Fibroblast of peridontal ligament (primary cell): ENCODE measurements around the gene MEGF8.
A peak's percentile ranks its signal among the peaks of the same experiment; 100 is the strongest.

ENCODE experiments used
- DNase-seq: peaks from one replicate; pipeline ENCODE4 v3.0.0-alpha.2; 2010; ENCODE audit errors: extremely low read depth

The MEGF8 gene

DNA sequence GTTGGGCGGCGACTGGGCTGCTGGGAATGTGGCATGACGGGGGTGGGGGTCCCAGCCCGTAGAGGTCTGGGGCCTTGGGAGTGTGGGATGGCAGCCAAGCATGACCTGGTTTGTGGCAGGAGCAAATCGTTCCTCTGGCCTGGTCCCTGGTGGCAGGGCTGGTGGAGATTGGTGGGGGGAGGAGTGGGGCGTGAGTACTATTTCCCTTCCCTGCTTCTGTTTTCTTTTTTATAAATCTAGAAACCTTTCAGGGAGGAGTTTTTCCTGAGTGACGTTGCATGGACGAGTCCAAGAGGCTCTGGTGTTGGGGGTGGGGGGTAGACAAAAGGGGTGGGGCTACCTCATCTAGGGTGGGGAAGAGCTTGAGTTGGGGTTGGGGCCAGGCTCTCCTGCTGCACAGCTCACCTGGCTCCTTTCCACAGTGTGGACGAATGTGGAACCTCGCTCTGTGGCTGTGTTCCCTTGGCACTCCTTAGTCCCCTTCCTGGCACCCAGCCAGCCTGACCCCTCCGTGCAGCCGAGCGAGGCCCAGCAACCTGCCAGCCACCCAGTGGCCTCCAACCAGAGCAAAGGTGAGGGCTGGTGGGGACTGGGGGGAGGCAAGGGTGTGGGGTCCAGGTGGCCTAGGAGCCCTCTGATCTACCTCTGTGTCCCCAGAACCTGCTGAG lies 39.0 kb upstream of the MEGF8 start:
- no peak for DNase-seq

DNA sequence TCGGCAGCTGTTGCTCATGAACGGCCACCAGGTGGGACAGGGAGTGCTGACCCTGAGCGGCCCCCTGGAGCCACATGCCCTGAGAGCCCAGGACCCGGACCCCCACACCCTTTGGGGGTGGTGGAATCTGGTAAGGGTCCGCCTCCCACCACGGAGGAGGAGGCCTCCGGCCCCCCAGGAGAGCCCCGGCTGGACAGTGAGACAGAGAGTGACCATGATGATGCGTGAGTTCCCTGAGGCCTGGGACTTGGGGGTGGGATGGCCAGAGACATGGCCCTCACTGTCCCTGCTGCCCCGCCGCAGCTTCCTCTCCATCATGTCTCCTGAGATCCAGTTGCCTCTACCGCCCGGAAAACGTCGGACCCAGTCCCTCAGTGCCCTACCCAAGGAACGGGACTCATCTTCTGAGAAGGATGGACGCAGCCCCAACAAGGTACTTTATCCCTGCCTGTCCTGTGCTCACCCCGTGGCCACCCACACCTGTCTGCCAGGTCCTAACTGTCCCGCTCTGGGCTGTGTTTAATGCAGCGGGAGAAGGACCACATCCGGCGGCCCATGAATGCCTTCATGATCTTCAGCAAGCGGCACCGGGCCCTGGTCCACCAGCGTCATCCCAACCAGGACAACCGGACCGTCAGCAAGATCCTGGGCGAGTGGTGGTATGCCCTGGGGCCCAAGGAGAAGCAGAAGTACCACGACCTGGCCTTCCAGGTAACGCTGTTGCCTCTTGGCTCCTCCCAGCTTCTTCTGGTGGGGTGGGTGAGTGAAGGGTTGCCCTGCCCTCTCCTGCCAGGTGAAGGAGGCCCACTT lies 38.2 kb upstream of the MEGF8 start:
- no peak for DNase-seq

DNA sequence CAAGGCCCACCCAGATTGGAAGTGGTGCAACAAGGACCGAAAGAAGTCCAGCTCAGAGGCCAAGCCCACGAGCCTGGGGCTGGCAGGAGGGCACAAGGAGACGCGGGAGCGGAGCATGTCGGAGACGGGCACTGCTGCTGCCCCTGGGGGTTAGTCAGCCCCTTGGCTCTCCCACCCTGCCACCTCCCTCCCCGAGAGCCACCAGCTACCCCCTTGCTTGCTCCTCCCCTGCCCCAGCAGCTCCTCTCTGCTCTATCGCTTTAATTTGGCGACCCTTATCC lies 37.7 kb upstream of the MEGF8 start:
- DNase-seq: no peak

DNA sequence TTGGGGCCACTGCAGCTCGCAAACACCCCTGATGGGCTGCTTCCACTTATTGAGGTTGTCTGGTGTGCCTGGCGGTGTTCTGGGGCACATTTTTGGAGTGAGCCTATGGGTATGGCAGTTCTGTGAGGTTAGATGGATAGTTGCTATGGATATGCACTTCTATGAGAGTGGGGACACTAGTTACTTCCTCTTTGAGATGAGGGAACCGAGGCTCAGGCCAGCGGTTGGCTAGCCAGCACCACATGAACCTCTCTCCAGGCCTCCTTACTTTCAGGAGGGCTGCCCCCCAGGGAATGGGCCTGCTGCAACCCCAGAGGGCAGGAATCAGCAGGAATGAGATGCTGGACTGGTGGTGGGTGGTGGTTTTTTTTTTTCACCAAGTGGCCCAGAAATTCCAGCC lies 37.0 kb upstream of the MEGF8 start:
- DNase-seq: no peak

DNA sequence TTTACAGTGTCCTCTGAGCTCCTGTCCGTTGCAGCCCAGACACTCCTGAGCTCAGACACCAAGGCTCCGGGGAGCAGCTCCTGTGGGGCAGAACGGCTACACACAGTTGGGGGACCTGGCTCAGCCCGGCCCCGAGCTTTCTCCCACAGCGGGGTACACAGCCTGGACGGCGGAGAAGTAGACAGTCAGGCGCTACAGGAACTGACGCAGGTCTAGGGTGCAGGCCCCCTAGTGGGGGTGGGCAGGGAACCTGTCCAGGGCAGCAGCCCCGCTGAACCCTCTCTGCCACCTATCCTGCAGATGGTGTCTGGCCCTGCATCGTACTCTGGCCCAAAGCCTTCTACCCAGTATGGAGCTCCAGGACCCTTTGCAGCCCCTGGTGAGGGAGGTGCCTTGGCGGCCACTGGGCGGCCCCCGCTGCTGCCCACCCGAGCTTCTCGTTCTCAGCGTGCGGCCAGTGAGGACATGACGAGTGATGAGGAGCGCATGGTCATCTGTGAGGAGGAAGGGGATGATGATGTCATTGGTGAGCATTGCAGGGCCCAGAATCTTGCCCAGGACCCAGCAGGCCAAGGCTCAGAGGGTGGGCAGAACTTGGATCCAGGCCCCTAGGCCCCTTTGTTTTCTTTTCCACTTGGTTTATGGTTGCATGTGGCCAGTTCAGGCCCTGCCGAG lies 36.4 kb upstream of the MEGF8 start:
- no peak for DNase-seq

DNA sequence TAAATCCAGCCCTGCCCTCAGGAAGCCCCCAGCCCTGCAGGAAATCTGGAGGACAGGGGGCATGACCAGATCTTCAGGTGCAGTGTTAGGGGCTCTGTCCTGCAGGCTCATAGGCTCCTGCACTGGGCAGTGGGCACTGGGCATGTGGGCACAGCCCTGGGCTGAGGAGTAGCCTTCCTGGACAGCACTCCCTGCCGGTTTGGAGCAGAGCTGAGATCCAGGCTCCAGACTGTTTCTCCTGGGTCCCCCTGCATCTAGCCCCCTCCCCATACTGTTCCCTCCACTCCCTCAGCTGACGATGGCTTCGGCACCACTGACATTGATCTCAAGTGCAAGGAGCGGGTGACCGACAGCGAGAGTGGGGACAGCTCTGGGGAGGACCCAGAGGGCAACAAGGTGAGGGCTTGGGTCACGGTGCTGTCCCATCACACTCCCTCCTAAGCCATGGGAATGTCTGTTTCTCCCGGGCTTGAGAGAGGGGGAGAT lies 35.8 kb upstream of the MEGF8 start:
- DNase-seq: no peak

DNA sequence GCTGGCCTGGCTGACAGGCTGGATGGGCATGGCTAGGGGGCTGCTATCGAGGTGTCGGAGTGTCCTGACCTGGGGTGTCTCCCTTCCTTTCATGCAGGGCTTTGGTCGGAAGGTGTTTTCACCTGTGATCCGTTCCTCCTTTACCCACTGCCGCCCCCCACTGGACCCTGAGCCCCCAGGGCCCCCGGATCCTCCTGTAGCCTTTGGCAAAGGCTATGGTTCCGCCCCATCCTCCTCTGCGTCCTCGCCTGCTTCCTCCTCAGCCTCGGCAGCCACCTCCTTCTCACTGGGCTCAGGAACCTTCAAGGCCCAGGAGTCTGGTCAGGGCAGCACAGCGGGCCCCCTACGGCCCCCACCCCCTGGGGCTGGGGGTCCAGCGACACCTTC lies 35.3 kb upstream of the MEGF8 start:
- DNase-seq: no peak

DNA sequence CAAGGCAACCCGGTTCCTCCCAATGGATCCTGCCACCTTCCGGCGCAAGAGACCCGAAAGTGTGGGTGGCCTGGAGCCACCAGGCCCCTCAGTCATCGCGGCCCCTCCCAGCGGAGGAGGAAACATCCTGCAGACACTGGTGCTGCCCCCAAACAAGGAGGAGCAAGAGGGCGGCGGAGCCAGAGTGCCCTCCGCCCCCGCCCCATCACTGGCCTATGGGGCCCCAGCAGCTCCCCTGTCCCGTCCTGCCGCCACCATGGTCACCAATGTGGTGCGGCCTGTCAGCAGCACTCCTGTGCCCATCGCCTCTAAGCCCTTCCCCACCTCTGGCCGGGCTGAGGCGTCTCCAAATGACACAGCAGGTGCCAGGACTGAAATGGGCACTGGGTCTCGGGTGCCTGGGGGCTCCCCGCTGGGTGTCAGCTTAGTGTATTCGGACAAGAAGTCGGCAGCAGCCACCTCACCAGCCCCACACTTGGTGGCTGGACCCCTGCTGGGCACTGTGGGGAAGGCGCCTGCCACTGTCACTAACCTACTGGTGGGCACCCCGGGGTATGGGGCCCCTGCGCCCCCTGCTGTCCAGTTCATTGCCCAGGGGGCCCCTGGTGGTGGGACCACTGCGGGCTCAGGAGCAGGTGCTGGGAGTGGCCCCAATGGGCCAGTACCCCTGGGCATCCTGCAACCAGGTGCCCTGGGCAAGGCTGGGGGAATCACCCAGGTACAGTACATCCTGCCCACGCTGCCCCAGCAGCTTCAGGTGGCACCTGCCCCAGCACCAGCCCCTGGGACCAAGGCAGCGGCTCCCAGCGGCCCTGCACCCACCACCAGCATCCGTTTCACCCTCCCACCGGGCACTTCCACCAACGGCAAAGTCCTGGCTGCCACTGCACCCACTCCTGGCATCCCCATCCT lies 34.7 kb upstream of the MEGF8 start:
- DNase-seq: no peak

DNA sequence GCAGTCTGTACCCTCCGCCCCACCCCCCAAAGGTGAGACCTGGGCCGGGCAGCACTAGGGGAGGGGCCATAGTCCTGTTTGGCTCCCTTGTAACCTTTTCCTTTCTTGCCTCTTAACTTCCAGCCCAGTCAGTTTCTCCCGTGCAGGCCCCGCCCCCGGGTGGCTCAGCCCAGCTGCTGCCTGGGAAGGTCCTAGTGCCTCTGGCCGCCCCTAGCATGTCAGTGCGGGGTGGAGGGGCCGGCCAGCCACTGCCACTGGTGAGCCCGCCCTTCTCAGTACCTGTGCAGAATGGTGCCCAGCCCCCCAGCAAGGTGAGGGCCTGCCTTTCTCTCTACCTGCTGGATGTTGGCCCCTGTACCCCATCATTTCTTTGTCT lies 34.0 kb upstream of the MEGF8 start:
- no peak for DNase-seq

DNA sequence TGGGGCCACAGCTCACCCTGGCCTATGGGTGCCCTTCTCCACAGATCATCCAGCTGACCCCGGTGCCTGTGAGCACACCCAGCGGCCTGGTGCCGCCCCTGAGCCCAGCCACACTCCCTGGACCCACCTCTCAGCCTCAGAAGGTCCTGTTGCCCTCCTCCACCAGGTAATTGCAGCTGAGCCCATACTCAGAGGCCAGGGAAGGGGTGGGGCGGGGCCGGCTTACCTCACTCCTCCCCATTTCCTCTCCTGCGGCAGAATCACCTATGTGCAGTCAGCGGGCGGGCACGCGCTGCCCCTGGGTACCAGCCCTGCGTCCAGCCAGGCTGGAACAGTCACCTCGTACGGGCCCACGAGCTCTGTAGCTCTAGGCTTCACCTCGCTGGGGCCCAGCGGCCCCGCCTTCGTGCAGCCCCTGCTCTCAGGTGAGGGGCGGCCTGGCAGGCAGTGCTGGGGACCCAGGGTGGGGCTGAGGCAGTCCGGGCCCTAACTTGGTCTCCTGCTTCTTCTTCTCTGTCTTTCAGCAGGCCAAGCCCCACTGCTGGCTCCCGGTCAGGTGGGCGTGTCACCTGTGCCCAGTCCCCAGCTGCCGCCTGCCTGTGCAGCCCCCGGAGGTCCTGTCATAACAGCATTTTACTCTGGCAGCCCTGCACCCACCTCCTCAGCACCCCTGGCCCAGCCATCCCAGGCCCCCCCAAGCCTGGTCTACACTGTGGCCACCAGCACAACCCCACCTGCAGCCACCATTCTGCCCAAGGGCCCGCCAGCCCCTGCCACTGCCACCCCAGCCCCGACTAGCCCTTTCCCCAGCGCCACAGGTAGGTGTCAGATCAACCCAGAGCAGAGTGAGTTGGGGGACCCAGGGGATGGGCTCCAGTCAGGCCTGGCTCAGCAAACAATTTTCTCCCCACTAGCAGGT lies 33.1 kb upstream of the MEGF8 start:
- no peak for DNase-seq

DNA sequence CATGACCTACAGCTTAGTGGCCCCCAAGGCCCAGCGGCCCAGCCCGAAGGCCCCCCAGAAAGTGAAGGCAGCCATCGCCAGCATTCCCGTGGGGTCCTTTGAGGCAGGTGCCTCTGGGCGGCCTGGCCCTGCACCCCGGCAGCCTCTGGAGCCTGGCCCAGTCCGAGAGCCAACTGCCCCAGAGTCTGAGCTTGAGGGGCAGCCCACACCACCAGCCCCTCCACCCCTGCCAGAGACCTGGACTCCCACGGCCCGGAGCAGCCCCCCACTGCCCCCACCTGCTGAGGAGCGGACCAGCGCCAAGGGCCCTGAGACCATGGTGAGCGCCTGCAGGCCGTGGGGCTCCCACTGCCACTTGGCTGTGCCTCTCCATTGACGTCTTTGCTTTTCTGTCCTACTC lies 32.5 kb upstream of the MEGF8 start:
- no peak for DNase-seq

DNA sequence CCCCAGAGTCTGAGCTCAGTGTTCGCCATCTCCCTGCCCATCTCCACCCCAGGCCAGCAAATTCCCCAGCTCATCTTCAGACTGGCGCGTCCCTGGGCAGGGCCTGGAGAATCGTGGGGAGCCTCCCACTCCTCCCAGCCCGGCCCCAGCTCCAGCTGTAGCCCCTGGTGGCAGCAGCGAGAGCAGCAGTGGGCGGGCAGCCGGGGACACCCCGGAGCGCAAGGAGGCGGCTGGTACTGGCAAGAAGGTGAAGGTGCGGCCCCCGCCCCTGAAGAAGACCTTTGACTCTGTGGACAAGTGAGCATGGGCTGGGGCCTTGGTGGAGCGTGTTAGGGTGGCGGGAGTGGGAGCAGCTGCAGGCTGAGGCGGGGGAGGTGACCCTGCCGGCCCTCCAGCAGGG lies 31.9 kb upstream of the MEGF8 start:
- DNase-seq: no peak

DNA sequence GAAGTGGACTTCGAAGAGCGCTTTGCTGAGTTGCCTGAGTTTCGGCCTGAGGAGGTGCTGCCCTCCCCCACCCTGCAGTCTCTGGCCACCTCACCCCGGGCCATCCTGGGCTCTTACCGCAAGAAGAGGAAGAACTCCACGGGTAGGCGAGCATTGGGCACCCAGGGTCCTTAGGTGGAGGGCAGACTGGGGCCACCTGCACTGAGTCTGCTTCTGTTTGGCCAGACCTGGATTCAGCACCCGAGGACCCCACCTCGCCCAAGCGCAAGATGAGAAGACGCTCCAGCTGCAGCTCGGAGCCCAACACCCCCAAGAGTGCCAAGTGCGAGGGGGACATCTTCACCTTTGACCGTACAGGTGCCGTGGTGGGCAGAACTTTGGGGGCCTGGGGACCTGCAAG lies 31.5 kb upstream of the MEGF8 start:
- no peak for DNase-seq

DNA sequence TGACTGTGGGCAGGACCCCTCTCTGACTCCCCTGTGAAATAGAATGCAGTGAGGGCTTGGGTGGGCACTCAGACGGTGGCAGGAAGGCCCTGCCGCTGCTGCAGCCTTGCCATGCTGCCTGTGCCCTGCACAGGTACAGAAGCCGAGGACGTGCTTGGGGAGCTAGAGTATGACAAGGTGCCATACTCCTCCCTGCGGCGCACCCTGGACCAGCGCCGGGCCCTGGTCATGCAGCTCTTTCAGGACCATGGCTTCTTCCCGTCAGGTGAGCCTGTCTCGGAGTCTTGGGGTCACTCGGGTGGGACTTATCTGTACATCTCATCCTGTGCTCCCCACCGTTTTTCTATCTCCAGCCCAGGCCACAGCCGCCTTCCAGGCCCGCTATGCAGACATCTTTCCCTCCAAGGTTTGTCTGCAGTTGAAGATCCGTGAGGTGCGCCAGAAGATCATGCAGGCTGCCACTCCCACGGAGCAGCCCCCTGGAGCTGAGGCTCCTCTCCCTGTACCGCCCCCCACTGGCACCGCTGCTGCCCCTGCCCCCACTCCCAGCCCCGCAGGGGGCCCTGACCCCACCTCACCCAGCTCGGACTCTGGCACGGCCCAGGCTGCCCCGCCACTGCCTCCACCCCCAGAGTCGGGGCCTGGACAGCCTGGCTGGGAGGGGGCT lies 30.8 kb upstream of the MEGF8 start:
- DNase-seq: no peak

DNA sequence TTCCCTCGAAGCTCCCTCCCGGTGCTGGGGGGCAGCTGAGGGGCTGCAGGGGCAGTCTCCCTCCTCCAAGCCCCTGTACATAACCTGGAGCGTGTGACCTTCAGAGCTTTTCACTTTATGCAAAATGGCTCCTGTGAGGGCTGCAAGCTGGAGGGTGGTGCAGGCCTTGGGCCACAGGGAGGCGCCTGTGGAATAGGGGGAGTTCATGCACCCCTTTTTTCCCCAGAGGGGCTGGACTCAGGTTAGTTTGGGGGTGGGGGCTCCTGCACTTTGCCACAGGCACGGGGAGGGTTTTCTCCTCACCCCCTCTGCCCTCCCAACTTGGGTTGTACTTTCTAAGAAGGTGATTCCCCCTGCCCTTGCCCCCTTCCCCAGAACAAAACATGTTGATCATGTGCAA lies 30.1 kb upstream of the MEGF8 start:
- DNase-seq: no peak

DNA sequence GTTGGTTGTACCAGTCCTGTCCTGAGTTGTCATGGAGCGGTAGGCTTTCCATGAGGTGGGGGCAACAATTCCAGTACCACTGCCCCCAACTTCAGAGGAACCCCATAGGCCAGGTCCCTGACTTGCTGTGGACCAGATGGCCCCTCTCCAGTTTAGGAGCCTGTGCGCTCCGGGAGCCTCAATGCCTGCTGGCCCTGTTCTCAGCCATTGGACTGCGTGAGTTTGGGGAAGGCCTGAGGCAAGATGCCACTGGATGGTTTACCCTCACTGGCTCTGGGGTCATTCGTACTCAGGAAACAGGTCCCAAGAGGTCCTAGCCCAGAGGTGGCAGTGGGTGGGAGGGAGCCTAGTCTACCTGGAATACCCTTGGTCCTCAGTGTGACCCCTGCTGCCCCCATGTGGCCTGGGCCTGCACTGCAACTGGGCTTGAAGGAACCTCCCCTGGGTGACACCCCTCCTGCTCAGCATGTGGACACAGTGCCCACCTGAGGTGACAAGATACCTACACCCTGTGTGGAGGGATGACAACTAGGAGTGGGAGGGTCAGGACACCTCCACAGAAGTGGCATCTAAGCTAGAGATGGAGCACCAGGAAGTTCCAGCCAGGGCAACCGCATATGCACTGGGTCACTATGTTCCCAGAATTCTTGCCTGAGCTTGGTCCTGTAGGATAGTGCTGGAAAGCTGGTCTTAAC lies 29.5 kb upstream of the MEGF8 start:
- peak; percentile 44 for DNase-seq

DNA sequence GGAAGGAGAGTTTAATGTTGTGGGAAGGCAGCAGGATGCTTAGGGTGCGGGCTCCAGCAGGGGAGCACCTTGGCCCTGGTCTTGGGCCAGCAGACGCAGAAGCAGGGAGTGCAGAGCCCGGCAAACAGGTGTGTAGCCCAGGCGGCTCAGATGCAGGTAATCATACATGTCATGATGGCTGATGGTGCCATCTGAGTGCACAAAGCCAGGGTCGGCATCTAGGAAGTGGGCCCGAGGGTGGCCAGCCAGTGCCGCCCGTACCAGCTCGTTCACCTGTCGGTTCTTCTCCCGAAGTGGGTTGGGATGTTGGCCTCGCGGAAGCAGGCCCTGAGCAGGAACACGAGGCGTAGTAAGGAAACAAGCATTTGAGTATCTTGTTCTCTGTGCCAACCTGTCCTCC lies 28.4 kb upstream of the MEGF8 start:
- no peak for DNase-seq

DNA sequence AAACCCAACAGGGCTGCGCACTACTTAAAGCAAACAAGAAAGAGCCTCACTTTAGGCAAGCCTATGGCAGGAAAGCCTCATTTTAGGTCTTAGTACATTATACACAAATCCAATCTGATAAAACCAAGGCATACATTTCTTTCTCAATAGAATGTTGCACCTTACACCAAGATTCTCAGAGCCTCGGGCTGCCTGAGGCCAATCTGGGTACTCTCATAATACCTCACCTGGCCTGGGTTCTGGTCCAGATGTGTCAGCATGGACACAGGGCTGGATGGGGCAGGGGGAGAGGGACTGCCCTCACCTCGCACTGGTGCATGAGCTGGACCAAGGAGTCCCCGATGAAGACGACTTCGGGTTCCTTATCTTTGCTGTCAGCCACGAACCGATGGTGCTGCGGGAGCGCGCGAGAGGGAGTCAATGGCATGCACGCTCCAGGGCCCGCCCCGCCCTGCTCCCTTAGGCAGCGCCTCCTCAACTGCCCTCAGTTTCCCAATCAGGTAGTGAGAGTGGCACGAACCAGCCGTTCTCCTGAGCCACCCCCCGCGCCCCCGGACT lies 23.7 kb upstream of the MEGF8 start, which contains the start of gene PRR19:
Gene PRR19 (plus strand): TSS at position 487 of the 558 bp plus-strand sequence. CDS start 7,453 bp downstream, outside the sequence.
- no peak for DNase-seq

DNA sequence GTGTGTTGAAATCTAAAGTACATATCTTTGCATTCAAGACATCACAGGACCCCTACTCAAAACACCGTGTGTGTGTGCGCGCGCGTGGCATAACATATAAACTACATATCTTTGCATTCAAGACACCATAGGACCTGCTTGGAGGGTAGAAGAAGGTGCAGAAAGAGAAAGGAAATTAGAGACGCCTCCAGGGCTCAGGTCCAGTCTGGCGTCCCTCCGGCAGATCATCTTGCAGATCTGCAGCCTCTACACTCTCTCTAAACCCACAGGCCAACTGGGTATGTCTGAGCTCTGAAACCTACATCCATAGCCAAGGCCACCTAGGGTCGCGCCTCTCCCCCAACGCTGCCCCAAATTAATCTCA lies 22.4 kb upstream of the MEGF8 start:
- no peak for DNase-seq

DNA sequence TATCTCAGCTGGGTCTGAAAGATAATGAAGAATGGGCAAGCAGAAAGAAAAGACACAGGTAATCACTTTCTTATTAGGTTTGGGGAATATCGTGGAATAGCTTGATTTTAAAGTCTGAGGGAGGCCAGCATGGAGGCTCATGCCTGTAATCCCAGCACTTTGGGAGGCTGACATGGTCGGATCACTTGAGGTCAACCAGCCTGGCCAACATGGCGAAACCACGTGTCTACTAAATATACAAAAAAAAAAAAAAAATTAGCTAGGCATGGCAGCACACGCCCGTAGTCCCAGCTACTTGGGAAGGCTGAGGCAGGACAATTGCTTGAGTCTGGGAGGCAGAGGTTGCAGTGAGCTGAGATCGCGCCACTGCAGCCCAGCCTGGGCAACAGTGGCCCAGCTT lies 21.6 kb upstream of the MEGF8 start:
- no peak for DNase-seq
